CD4-positive, alpha-beta T cell treated with Interleukin-17A for 4 hours (primary cell): ENCODE results near the gene TMSB4X.
"Not testable (repeated sequence)": the region's sequence is repeated elsewhere in the genome, so short reads cannot be mapped to it uniquely, and the experiment has no call there.

Source experiments
- DNase-seq: peaks from one replicate; pipeline ENCODE4 v3.0.0-alpha.2; 2020; ENCODE audit warnings: mixed read lengths

The TMSB4X gene

GRCh38 chrX:12997906-12998687 is 23.2 kb downstream of the TMSB4X start:
- DNase-seq: peak; percentile 23

- DNase-seq: peak; percentile 67
Measured at GRCh38 chrX:12999422-12999821, 24.5 kb downstream of the TMSB4X start.

- peak; percentile 66 for DNase-seq
Measured at GRCh38 chrX:13000301-13000811, 25.4 kb downstream of the TMSB4X start.

GRCh38 chrX:13001097-13001496 is 26.2 kb downstream of the TMSB4X start:
- no peak for DNase-seq

- DNase-seq: peak; percentile 46
Measured at GRCh38 chrX:13001961-13002671, 27.2 kb downstream of the TMSB4X start.

GRCh38 chrX:13005661-13006473 is 31.0 kb downstream of the TMSB4X start:
- peak; percentile 62 for DNase-seq

- no peak for DNase-seq
Measured at GRCh38 chrX:13007519-13008188, 32.7 kb downstream of the TMSB4X start.

- DNase-seq: no peak
Measured at GRCh38 chrX:13008189-13008533, 33.3 kb downstream of the TMSB4X start.

GRCh38 chrX:13008851-13009250 is 33.9 kb downstream of the TMSB4X start:
- DNase-seq: no peak

- no peak for DNase-seq
Measured at GRCh38 chrX:13009273-13009672, 34.4 kb downstream of the TMSB4X start.

GRCh38 chrX:13009844-13010243 is 34.9 kb downstream of the TMSB4X start:
- DNase-seq: no peak

GRCh38 chrX:13010546-13010945 is 35.6 kb downstream of the TMSB4X start:
- no peak for DNase-seq

- DNase-seq: peak; percentile 42
Measured at GRCh38 chrX:13013363-13014110, 38.6 kb downstream of the TMSB4X start.

- DNase-seq: peak; percentile 26
Measured at GRCh38 chrX:13014111-13015096, 39.5 kb downstream of the TMSB4X start.

GRCh38 chrX:13015536-13016236 is 40.8 kb downstream of the TMSB4X start:
- DNase-seq: no peak

GRCh38 chrX:13016731-13017130 is 41.8 kb downstream of the TMSB4X start:
- DNase-seq: not testable (repeated sequence)

- DNase-seq: no peak
Measured at GRCh38 chrX:13022926-13023325, 48.0 kb downstream of the TMSB4X start.

GRCh38 chrX:13023567-13023966 is 48.7 kb downstream of the TMSB4X start:
- DNase-seq: no peak

GRCh38 chrX:13023979-13024378 is 49.1 kb downstream of the TMSB4X start:
- DNase-seq: no peak

- no peak for DNase-seq
Measured at GRCh38 chrX:13024986-13025385, 50.1 kb downstream of the TMSB4X start.
